ENCODE measurements around the gene AP1G1. TPM values are rescaled to one million over a fixed set of nuclear protein-coding genes. Genes with fewer than 3 reads are reported as not detected.

AP1G1 gene
- polyA plus RNA-seq, 1 donor (not counting 4 experiments of a cell fraction or from before 2014, with no cell fraction given): 62.5 TPM

DNA sequence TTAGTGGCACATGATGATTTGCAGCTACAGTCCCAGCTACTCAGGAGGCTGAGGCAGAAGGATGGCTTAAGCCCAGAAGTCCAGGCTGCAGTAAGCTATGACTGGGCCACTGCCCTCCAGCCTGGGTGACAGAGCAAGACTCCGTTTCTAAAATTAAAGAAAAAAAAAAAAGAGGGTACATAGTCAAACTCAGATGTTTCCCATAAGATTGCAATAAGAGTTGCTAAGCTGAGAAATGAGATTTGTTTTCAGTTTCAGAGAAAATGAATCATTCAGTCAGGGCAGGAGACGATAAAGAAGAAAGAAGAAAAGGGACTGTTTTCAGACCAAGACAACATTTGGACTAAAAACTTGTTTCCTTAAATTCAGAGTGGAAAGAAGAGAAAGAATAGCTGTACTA is 54.0 kb downstream of the AP1G1 start:
- no peak overlapping the region for H2AFZ ChIP-seq (ENCODE audit: control insufficient read depth, low read length)
- DNase-seq (ENCODE audit: low read depth, low spot score) (no peak), FAIRE-seq (no peak)
- no peaks in the 10 kb centered on the region for H3K27me3 ChIP-seq (ENCODE audit: control insufficient read depth, extremely low read depth, insufficient read depth, low read length)
- dilution Hi-C loops (cut with MboI; ENCODE audit: extremely low pct_ligation_motif_present, low sequenced_read_pairs): no loop called here
- H3K36me3 ChIP-seq (ENCODE audit: control insufficient read depth in 2 of 2, extremely low read depth in 1 of 2, insufficient read depth in 2 of 2, low read length in 2 of 2): peaks cover 15 to 18% of the 10 kb centered on the region in 2 experiments
- no peak overlapping the region for H3K4me3 ChIP-seq (ENCODE audit: control insufficient read depth in 2 of 3, extremely low read depth in 1 of 3, insufficient read depth in 2 of 3, low read depth in 1 of 3, low read length in 3 of 3)
- H3K79me2 ChIP-seq (ENCODE audit: control insufficient read depth, insufficient read depth, low read length): no peaks in the 10 kb centered on the region
- no peak overlapping the region for H3K4me2 ChIP-seq (ENCODE audit: control insufficient read depth, extremely low read depth, insufficient read depth, low read depth, low read length)
- H3K4me1 ChIP-seq (ENCODE audit: control insufficient read depth, extremely low read depth, insufficient read depth, low read length): no peaks in the 10 kb centered on the region
- H3K9ac ChIP-seq (ENCODE audit: control insufficient read depth, extremely low read depth, insufficient read depth, low read length): no peak overlapping the region
- H3K9me3 ChIP-seq (ENCODE audit: control insufficient read depth, low read depth, low read length): no peaks in the 10 kb centered on the region
- H3K27ac ChIP-seq (ENCODE audit: control insufficient read depth, insufficient read depth, low read length): no peak overlapping the region
- no peaks in the 10 kb centered on the region for H4K20me1 ChIP-seq (ENCODE audit: control insufficient read depth, extremely low read depth, insufficient read depth, low read length)
- TF ChIP-seq, protein P1, sequence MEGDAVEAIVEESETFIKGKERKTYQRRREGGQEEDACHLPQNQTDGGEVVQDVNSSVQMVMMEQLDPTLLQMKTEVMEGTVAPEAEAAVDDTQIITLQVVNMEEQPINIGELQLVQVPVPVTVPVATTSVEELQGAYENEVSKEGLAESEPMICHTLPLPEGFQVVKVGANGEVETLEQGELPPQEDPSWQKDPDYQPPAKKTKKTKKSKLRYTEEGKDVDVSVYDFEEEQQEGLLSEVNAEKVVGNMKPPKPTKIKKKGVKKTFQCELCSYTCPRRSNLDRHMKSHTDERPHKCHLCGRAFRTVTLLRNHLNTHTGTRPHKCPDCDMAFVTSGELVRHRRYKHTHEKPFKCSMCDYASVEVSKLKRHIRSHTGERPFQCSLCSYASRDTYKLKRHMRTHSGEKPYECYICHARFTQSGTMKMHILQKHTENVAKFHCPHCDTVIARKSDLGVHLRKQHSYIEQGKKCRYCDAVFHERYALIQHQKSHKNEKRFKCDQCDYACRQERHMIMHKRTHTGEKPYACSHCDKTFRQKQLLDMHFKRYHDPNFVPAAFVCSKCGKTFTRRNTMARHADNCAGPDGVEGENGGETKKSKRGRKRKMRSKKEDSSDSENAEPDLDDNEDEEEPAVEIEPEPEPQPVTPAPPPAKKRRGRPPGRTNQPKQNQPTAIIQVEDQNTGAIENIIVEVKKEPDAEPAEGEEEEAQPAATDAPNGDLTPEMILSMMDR (optimal IDR thresholded peaks at IDR 0.05 in 1 of 3, IDR thresholded peaks at IDR 0.05 in 1 of 3, conservative IDR thresholded peaks at IDR 0.05 in 1 of 3; ENCODE audit: extremely low read depth in 1 of 3, insufficient read depth in 2 of 3, low read length in 3 of 3): no peak
- no peak for TF ChIP-seq EZH2 (IDR thresholded peaks at IDR 0.05; ENCODE audit: low read length)
- H3K9me1 ChIP-seq (ENCODE audit: control insufficient read depth, extremely low read depth, insufficient read depth, low read length): no peaks in the 10 kb centered on the region

DNA sequence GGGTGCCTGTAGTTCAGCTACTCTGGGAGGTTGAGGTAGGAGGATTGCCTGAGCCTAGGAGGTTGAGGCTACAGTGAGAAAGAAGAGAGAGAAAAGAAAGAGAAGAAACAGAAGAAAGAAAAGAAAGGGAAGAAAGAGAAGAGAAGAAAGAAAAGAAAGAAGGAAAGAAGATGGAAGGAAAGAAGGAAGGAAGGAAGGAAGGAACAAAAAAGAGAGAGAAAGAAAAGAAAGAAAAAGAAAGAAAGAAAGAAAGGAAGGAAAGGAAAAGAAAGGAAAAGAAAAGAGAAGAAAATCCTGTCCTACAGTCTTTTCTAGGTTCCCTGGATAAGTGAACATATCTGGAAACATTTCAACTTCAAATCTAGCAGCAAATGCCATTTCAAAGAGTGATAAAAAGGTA is 54.5 kb downstream of the AP1G1 start:
- Histone ChIP-seq H3K79me2 (ENCODE audit: control insufficient read depth, insufficient read depth, low read length) (no peaks in the 10 kb centered on the region), H4K20me1 (ENCODE audit: control insufficient read depth, extremely low read depth, insufficient read depth, low read length) (no peaks in the 10 kb centered on the region), H3K9me3 (ENCODE audit: control insufficient read depth, low read depth, low read length) (no peaks in the 10 kb centered on the region), H3K27me3 (ENCODE audit: control insufficient read depth, extremely low read depth, insufficient read depth, low read length) (no peaks in the 10 kb centered on the region), H2AFZ (ENCODE audit: control insufficient read depth, low read length) (no peak overlapping the region), H3K9me1 (ENCODE audit: control insufficient read depth, extremely low read depth, insufficient read depth, low read length) (no peaks in the 10 kb centered on the region), H3K4me1 (ENCODE audit: control insufficient read depth, extremely low read depth, insufficient read depth, low read length) (no peaks in the 10 kb centered on the region), H3K4me3 (ENCODE audit: control insufficient read depth in 2 of 3, extremely low read depth in 1 of 3, insufficient read depth in 2 of 3, low read depth in 1 of 3, low read length in 3 of 3) (no peak overlapping the region), H3K27ac (ENCODE audit: control insufficient read depth, insufficient read depth, low read length) (no peak overlapping the region), H3K4me2 (ENCODE audit: control insufficient read depth, extremely low read depth, insufficient read depth, low read depth, low read length) (no peak overlapping the region), H3K9ac (ENCODE audit: control insufficient read depth, extremely low read depth, insufficient read depth, low read length) (no peak overlapping the region), H3K36me3 (ENCODE audit: control insufficient read depth in 2 of 2, extremely low read depth in 1 of 2, insufficient read depth in 2 of 2, low read length in 2 of 2) (peaks cover 16 to 18% of the 10 kb centered on the region in 2 experiments)
- dilution Hi-C loops (cut with MboI; ENCODE audit: extremely low pct_ligation_motif_present, low sequenced_read_pairs): no loop called here
- no peak for DNase-seq (ENCODE audit: low read depth, low spot score)
- TF ChIP-seq, protein P1 (optimal IDR thresholded peaks at IDR 0.05 in 1 of 3, IDR thresholded peaks at IDR 0.05 in 1 of 3, conservative IDR thresholded peaks at IDR 0.05 in 1 of 3; ENCODE audit: extremely low read depth in 1 of 3, insufficient read depth in 2 of 3, low read length in 3 of 3): no peak
- TF ChIP-seq EZH2 (IDR thresholded peaks at IDR 0.05; ENCODE audit: low read length): no peak
- FAIRE-seq: no peak

Data from keratinocyte (primary cell).